ENCODE measurements around the gene LARGE1.

The LARGE1 gene

DNA sequence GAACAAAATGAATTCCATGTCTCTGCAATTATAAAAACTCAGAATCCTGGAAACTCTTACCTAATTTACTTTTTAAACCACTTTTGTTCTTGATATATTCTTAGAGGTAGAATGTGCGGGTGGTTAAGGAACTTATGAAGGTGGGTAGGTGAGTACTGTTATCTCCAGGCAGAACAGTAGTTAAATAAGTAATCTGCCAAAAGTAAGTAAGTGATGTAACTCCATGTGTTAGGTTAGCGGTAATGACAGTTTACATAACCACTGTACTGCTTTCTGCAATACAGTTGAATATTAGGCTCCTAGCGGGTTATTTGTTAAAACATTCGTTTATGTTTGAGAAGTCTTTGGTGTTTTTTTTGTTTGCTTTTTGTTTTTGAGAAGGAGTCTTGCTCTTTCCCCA, 7.1 kb downstream of the LARGE1 start:
- no peak for DNase-seq

- DNase-seq = no peak
These were observed 10.4 kb downstream of the LARGE1 start for GRCh38 chr22:33909911-33910310.

GRCh38 chr22:33909075-33909458, 11.2 kb downstream of the LARGE1 start:
- DNase-seq = no peak

DNA sequence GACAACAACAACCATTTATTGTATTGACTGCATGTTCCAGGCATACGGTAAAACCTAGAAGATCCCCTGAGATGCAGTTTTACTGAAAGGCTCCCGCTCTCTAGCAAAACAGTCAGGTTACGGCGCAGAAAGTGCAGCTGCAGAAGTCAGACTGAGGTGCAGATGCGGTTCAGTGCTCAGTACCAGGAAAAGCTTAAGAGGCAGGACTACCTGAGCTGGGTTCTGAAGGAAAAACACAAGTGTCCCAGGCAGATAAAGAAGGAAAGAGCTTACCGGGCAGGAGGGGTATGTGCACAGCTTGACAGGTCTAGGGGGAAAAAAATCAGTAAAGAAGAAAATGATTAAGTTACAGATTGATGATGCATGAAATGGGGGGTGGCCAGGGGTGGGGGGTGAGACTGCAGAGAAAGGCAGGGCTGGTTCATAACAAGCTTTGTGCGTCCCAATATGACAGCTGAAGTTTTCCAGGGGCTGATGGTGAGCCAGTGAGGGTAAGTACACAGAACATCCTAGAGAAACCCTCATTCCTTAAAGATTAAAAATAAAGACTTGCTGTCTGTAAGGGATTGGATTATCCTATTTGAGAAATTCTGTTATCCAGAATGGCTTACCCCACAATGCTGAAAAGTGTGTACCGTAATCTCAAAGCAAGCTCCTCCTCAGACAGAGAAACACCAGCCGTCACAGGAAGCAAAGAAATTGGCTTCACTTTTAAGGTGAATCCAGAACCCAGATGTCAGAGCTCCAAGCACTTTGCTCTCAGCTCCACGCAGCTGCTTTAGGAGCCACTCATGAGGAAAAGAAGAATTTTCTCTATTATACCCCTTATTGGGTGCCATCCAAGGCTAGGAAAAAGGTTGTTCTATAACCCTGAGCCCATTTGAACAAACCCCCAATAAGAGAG, 11.9 kb downstream of the LARGE1 start:
- DNase-seq = no peak

GRCh38 chr22:33906954-33907353, 13.3 kb downstream of the LARGE1 start:
- no peak for DNase-seq

GRCh38 chr22:33906475-33906874, 13.8 kb downstream of the LARGE1 start:
- DNase-seq = no peak

DNA sequence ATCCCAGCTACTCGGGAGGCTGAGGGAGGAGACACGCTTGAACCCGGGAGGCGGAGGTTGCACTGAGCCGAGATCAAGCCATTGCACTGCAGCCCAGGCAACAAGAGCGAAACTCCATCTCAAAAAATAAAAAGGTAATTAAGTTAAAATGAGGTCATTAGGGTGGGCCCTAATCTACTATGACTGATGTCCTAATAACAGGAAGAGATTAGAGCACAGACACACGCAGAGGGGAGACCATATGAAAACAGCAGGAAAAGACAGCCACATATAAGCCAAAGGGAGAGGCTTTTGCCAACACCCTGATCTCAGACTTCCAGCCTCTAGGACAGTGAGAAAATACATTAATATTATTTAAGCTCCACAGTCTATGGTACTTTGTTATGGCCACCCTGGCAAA, 17.3 kb downstream of the LARGE1 start:
- DNase-seq = no peak

- no peak for DNase-seq
These were observed 18.2 kb downstream of the LARGE1 start for GRCh38 chr22:33902073-33902472.

GRCh38 chr22:33898121-33898520, 22.2 kb downstream of the LARGE1 start:
- no peak for DNase-seq

DNA sequence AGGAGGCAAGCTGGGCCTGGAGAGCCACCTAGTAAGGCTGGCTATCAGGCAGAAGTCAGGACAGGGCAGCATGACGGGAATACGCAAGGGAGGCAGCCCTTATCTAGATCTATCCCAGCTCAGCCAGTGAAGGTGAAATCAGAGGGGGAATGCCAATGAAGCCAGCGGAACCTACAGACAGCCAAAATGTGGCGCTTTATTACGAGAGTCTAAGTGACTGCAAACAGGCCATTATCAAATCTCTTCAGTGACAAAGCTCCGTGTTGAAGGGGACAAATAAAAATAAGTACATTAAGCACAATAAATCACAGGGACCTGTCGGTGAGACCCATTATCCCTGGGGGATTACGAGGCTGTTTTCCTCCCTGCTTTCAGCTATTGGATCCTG, 22.8 kb downstream of the LARGE1 start:
- no peak for DNase-seq

DNA sequence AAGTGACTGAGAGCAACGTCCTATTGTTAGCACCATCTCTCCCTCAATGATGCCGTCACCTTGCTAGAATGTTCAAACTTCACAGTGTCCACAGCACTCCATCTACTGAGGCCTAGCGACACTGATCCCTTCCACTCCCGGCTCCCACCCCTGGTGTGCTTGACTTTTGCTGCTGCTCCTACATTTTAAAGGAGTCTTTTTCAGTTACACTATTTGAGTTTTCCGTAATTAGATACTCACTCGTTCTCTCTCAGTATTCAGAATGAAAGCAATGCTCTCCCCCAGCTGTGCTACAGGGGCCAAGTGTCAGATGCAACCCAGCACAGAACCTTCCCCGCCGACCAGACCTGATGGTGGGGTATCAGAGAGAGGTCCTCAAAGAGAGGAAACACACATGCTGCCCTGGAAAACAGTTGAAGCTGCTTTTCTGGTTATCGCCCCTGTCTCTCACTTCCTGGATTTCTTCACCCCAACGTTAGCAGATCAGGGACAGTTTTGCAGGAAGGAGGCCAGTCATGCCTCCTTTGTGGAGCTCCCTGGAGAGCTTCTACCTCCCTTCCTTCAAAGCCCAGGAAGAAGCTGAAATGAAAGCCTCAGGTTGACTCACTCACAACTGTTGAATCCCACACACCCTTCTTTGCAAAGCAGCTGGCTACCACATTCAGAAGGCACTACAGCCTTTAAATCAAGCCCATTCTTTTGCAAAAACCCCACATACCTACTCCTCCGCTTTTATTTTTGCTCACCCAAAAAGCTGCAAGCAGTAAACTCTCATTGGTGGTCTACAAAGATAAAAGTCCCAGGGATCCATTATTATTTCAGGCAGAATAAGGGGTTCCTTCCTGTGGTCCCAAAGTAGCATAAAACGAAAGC, 23.5 kb downstream of the LARGE1 start:
- no peak for DNase-seq

GRCh38 chr22:33896154-33896553, 24.1 kb downstream of the LARGE1 start:
- DNase-seq = no peak

DNA sequence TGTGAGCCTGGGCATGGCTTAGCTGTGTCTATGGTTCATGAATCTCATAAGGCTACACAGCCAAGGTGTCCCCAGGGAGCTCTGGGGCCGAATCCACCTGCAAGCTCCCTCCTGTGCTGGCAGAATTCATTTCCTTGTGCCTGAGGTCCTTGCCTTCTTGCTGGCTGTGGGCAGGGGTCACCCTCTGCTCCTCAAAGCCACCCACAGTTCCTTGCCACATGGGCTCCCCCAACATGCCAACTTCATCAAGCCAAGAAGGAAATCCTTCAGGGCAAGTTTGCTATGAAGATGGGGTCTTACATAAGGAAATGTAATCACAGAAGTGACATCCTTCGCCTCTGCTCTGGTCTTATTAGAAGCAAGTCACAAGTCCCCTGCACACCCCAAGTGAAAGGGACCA, 24.8 kb downstream of the LARGE1 start:
- DNase-seq = no peak

- no peak for DNase-seq
These were observed 25.8 kb downstream of the LARGE1 start for GRCh38 chr22:33894515-33894914.

- no peak for DNase-seq
These were observed 26.2 kb downstream of the LARGE1 start for GRCh38 chr22:33894036-33894435.

DNA sequence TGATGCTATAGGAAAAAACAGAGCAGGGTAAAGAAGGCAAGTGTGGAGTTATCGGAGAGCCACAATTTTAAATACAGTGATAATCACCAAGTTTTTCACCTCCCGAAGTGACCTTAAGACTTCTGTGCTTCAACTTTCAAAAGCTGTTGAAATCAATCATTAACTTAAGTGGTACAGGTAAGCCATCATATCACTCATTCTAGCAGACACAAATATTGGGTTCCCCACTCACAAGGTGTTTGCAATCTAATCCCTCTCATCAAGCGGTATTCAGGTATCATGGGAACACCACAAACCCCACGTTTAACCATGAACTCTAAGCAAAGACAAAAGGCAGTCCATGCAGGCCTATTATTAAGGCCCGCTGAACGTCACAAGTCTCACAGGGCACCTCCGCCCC, 26.8 kb downstream of the LARGE1 start:
- no peak for DNase-seq

DNA sequence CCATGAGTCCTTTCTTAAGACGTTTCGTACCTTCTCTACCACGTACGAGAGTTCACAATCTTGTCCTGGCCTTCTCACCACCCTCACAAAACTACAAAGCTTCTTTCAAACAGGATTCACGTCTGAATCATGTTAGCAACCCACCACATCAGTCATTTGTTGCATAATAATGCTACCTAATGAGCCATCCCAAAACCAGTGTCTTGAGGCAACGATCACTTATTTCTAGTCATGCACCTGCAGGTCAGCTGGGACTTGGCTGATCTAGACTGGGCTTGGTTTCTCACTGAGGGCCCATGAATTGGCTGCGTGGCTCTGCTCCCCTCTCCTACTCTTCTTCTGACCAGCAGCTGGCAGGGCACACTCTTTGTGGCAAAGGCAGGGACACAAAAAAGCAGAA, 28.3 kb downstream of the LARGE1 start:
- no peak for DNase-seq

- no peak for DNase-seq
These were observed 28.8 kb downstream of the LARGE1 start for GRCh38 chr22:33891455-33891854.

DNA sequence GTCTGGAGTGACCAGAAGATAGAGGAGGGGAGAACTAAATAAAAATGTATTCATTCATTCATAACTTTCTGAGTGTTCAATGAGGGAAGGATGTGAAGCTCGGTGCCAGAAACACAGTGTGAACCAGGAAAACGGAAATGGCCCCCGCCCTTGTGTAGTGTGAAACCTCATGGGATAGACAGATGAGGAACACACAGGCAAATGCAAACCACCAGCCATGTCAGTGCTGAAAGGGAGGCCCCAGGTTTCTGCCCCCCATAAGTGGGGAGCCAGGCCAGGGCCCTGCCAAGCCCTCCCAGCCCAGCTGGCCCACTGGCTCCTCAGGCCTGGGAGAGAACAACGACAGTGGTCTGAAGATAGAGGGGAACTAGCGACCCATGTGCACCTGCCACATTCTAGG, 30.5 kb downstream of the LARGE1 start:
- DNase-seq = no peak

GRCh38 chr22:33888821-33889220, 31.5 kb downstream of the LARGE1 start:
- DNase-seq = no peak

DNA sequence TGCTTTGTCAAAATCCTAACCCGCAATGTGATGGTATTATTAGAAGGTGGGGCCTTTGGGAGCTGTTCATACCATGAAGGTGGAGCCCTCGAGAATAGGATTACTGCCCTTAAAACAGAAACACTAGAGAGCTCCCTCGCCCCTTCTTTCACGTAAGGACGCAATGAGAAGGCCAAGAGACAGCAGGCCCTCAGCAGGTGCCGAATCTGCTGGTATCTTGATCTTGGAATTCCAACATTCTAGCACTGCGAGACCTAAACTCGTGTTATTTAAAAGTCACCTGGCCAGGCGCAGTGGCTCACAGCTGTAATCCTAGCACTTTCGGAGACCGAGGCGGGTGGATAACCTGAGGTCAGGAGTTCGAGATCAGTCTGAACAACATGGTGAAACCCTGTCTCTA, 33.1 kb downstream of the LARGE1 start:
- DNase-seq = no peak

DNA sequence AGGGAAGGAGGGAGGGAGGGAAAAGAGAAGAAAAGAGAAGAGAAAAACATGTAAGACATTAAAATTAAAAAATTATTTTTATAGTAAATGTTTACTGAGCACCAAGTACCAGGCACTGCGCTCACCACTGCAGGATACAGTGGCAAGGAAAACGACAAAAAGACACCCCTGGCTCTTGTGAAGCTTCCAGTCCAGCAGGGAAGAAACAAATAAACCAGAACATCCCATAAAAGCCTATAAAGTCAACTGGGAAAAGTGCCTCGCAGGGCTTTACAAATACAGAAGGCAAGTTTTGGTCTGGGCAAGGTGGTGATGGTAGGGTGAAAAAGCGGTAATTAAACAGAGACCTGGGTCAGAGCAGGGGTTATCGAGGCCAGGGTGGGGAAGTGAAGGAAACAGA, 33.6 kb downstream of the LARGE1 start:
- no peak for DNase-seq

DNA sequence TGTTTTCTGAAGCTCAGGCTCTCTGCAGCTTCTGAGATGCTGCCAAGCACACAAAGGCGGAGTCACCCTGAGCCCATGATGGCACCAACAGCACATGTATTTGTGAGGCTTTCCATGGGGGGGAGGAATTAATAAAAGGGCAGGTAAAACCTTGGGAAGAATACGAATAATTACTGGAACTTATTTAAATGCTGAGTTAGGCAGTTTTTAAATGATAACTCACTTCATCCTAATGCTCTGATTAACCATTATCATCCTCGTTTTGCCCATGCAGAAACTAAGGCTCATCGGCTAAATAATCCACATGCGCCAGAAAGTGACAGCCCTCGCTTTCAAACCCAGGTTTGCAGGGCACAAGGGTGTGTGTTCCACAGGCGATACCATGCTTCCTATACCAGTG, 35.4 kb downstream of the LARGE1 start:
- DNase-seq = no peak

Measured in eye (tissue), 1 donor.